ENCODE data around the gene TRIM60.

DNA sequence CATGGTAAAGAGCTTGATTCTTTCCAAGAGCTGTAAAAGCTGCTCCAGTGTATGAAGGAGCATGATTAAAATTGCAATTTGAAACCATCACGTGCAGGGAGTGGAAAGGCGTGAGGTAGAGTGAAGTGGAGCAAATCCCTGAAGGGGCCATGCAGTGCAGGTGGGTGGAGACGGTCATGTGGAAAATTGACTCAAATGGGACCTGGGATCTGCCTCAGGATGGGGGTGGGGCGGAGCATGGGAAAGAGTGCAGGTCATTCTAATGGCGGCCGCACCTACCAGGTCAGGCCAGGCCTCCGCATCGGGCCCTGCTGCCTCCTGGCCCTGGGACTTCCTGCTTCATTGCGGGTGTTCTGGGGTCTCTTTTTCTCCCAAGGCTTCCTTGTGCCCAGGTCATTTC lies 25.3 kb upstream of the TRIM60 start:
- TF ChIP-seq, protein P1, sequence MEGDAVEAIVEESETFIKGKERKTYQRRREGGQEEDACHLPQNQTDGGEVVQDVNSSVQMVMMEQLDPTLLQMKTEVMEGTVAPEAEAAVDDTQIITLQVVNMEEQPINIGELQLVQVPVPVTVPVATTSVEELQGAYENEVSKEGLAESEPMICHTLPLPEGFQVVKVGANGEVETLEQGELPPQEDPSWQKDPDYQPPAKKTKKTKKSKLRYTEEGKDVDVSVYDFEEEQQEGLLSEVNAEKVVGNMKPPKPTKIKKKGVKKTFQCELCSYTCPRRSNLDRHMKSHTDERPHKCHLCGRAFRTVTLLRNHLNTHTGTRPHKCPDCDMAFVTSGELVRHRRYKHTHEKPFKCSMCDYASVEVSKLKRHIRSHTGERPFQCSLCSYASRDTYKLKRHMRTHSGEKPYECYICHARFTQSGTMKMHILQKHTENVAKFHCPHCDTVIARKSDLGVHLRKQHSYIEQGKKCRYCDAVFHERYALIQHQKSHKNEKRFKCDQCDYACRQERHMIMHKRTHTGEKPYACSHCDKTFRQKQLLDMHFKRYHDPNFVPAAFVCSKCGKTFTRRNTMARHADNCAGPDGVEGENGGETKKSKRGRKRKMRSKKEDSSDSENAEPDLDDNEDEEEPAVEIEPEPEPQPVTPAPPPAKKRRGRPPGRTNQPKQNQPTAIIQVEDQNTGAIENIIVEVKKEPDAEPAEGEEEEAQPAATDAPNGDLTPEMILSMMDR (IDR thresholded peaks at IDR 0.05): no peak
- TF ChIP-seq EZH2 (IDR thresholded peaks at IDR 0.05): no peak
